B cell (primary cell): ENCODE results near the gene FAM25A. TPM values are rescaled to one million over a fixed set of nuclear protein-coding genes. Genes with fewer than 3 reads are reported as not detected.
"Not testable (repeated sequence)": the region's sequence is repeated elsewhere in the genome, so short reads cannot be mapped to it uniquely, and the experiment has no call there.

Source experiments
- ATAC-seq: fragments of 200-7000 bp; cut with Tn5 transposase; one replicate; pipeline ENCODE4 v1.10.0; 2021; ENCODE audit warnings: low read depth, mild to moderate bottlenecking, moderate number of reproducible peaks, moderate library complexity
- CTCF ChIA-PET: fragments of 350-600 bp; sonication (Branson Sonifier 250); formaldehyde crosslinking; loops from one replicate; lab custom pipeline; 2021; ENCODE audit warnings: antibody characterized with exemption, inconsistent platforms; lab: Charles Lee
- POLR2A ChIA-PET: fragments of 350-600 bp; sonication (Branson Sonifier 250); formaldehyde crosslinking; loops from one replicate; lab custom pipeline; 2021; ENCODE audit warnings: antibody characterized with exemption; lab: Charles Lee
- DNase-seq: peaks from one replicate; pipeline ENCODE4 v3.0.0; 2013
- H2AFZ ChIP-seq: 2 replicates; pipeline ENCODE4 v1.6.1; 2012; ENCODE audit warnings: mild to moderate bottlenecking, low read depth, low read length; ENCODE audit not compliant: insufficient read depth, poor library complexity, severe bottlenecking
- H3K27ac ChIP-seq, 2 donors: 1 replicate in 1 of 2; 2 replicates in 1 of 2; pipeline ENCODE4 v1.5.1; 2012 to 2013; ENCODE audit warnings: low read length in 2 of 2, mild to moderate bottlenecking in 2 of 2, moderate library complexity in 1 of 2
- H3K27me3 ChIP-seq, 4 experiments: fragments of 200-600 bp in 1 of 4; sonication (generic) in 1 of 4; replicated peaks in 1 of 4; 1 replicate in 2 of 4; 2 replicates in 2 of 4; pipeline versions ENCODE4 v1.6.1 to v1.7.0; 2013 to 2016; ENCODE audit warnings: low read length in 3 of 4, mild to moderate bottlenecking in 2 of 4, mixed read lengths in 1 of 4, moderate library complexity in 1 of 4; ENCODE audit not compliant: insufficient read depth in 4 of 4, control insufficient read depth in 3 of 4; ENCODE audit errors: control extremely low read depth in 1 of 4
- H3K36me3 ChIP-seq, 2 experiments: replicated peaks in 1 of 2; 1 replicate in 1 of 2; 2 replicates in 1 of 2; pipeline versions ENCODE4 v1.6.1 to v1.7.1; 2013; ENCODE audit warnings: low read length in 1 of 2; ENCODE audit not compliant: insufficient read depth in 2 of 2, control insufficient read depth in 1 of 2; ENCODE audit errors: control extremely low read depth in 1 of 2, extremely low read depth in 1 of 2
- H3K4me1 ChIP-seq, 2 donors: fragments of 200-600 bp in 1 of 2; sonication (generic) in 1 of 2; 1 replicate in 1 of 2; 2 replicates in 1 of 2; pipeline versions ENCODE4 v1.5.1 to v1.6.1; 2013 to 2017; ENCODE audit warnings: low read length in 2 of 2; ENCODE audit not compliant: control insufficient read depth in 2 of 2, insufficient read depth in 2 of 2
- H3K4me2 ChIP-seq: replicated peaks from 2 replicates; pipeline ENCODE3; 2012; ENCODE audit warnings: mild to moderate bottlenecking, low read depth, low read length; ENCODE audit not compliant: poor library complexity, severe bottlenecking
- H3K4me3 ChIP-seq, 5 experiments: fragments of 200-600 bp in 1 of 5; sonication (generic) in 1 of 5; 1 replicate in 3 of 5; 2 replicates in 2 of 5; pipeline versions ENCODE4 v1.5.1 to v1.7.0; 2011 to 2016; ENCODE audit warnings: low read length in 4 of 5, mild to moderate bottlenecking in 4 of 5, low read depth in 2 of 5, control low read depth in 1 of 5, moderate library complexity in 1 of 5; ENCODE audit not compliant: insufficient read depth in 1 of 5; ENCODE audit errors: control extremely low read depth in 1 of 5, extremely low read depth in 1 of 5
- H3K79me2 ChIP-seq: fragments of 200-600 bp; sonication (generic); one replicate; pipeline ENCODE4 v1.6.0; 2016; ENCODE audit warnings: low read length; ENCODE audit not compliant: control insufficient read depth, insufficient read depth
- H3K9ac ChIP-seq: fragments of 200-600 bp; sonication (generic); 2 replicates; pipeline ENCODE4 v1.6.1; 2017; ENCODE audit warnings: mild to moderate bottlenecking, low read length, moderate library complexity
- H3K9me3 ChIP-seq, 3 donors: one replicate each; pipeline versions ENCODE4 v1.6.1 to v1.7.1; 2013; ENCODE audit warnings: low read length in 2 of 3; ENCODE audit not compliant: control insufficient read depth in 2 of 3, insufficient read depth in 1 of 3; ENCODE audit errors: control extremely low read depth in 1 of 3
- H4K20me1 ChIP-seq: 2 replicates; pipeline ENCODE4 v1.6.0; 2012; ENCODE audit warnings: mild to moderate bottlenecking, low read length; ENCODE audit not compliant: insufficient read depth, control insufficient read depth, poor library complexity, severe bottlenecking
- H3K27ac Mint-ChIP-seq: one replicate; pipeline ENCODE4 v1.8.0; 2021; ENCODE audit warnings: mixed read lengths
- H3K27me3 Mint-ChIP-seq: one replicate; pipeline ENCODE4 v1.8.0; 2021; ENCODE audit warnings: mixed read lengths
- H3K4me1 Mint-ChIP-seq: one replicate; pipeline ENCODE4 v1.8.0; 2021; ENCODE audit warnings: mixed read lengths
- H3K4me3 Mint-ChIP-seq: one replicate; pipeline ENCODE4 v1.8.0; 2021; ENCODE audit warnings: mixed read lengths
- H3K9me3 Mint-ChIP-seq: one replicate; pipeline ENCODE4 v1.8.0; 2022; ENCODE audit warnings: mixed read lengths; ENCODE audit not compliant: insufficient read depth
- EZH2 ChIP-seq: IDR thresholded peaks from 2 replicates; pipeline ENCODE4 v1.6.1; 2012; ENCODE audit warnings: borderline replicate concordance, low read depth, mild to moderate bottlenecking, moderate library complexity, low read length; ENCODE audit not compliant: insufficient read depth, poor library complexity, severe bottlenecking
- WGBS: methylation state at CpG from one replicate; pipeline ENCODE4 v1.1.5; 2013; ENCODE audit warnings: missing lambda C conversion rate; ENCODE audit not compliant: insufficient coverage; 5-methylcytosine and 5-hydroxymethylcytosine counted together
- intact Hi-C: fragments of 100-400 bp; cut with micrococcal nuclease; formaldehyde crosslinking; loops from one replicate; pipeline ENCODE4 v1.10.0; 2022
- polyA plus RNA-seq: library from polyadenylated mRNA; depleted of rRNA; stranded (reverse); fragments of >200 nt; gene quantifications from 2 replicates; pipeline ENCODE4 v1.2.3, GENCODE V29; 2012
- total RNA-seq, 2 donors: library from RNA; stranded (reverse); fragments of 120-200 nt in 1 of 2; gene quantifications; 1 replicate in 1 of 2; 2 replicates in 1 of 2; pipeline versions ENCODE4 v1.2.3 to v1.2.4, GENCODE V29; 2013 to 2022
- TF ChIP-seq, protein P1 (sequence below): fragments of 200-600 bp; IDR thresholded peaks from one replicate; pipeline ENCODE4 v1.8.0; 2022; ENCODE audit warnings: antibody characterized with exemption, mild to moderate bottlenecking

The FAM25A gene
- total and polyA plus RNA-seq, 2 donors (not counting 1 experiment from before 2014, with no cell fraction given) = not detected

DNA sequence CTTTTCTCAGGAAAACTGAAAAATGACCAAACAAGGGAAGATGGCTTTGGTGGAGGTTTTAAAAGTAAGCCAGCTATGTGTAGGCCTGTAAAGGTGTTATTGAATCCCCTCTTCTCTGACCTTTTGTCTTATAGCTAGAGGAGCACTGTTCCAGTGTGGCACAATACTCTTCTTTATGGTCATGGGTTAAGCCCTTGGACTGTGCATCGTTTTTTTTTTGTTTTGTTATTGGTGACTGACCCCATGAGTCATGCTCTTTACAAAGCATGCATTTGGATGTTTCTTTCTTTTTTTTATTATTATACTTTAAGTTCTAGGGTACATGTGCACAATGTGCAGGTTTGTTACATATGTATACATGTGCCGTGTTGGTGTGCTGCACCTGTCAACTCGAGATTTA lies 19.6 kb upstream of the FAM25A start:
- H3K36me3 ChIP-seq = no peaks in the 10 kb centered on the region
- no peak overlapping the region for H3K27ac Mint-ChIP-seq
- no peak overlapping the region for H3K4me3 ChIP-seq
- no peaks in the 10 kb centered on the region for H3K9me3 Mint-ChIP-seq
- H4K20me1 ChIP-seq = no peaks in the 10 kb centered on the region
- H3K4me2 ChIP-seq = no peak overlapping the region
- no peaks in the 10 kb centered on the region for H3K9me3 ChIP-seq
- TF ChIP-seq, protein P1, sequence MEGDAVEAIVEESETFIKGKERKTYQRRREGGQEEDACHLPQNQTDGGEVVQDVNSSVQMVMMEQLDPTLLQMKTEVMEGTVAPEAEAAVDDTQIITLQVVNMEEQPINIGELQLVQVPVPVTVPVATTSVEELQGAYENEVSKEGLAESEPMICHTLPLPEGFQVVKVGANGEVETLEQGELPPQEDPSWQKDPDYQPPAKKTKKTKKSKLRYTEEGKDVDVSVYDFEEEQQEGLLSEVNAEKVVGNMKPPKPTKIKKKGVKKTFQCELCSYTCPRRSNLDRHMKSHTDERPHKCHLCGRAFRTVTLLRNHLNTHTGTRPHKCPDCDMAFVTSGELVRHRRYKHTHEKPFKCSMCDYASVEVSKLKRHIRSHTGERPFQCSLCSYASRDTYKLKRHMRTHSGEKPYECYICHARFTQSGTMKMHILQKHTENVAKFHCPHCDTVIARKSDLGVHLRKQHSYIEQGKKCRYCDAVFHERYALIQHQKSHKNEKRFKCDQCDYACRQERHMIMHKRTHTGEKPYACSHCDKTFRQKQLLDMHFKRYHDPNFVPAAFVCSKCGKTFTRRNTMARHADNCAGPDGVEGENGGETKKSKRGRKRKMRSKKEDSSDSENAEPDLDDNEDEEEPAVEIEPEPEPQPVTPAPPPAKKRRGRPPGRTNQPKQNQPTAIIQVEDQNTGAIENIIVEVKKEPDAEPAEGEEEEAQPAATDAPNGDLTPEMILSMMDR = no peak
- no peak for TF ChIP-seq EZH2
- WGBS = no CpG with 5 or more reads among the region's 3 CpGs
- no peaks in the 10 kb centered on the region for H3K27me3 ChIP-seq
- no peaks in the 10 kb centered on the region for H3K27me3 Mint-ChIP-seq
- intact Hi-C loops = no loop called here
- ATAC-seq (no peak), DNase-seq (no peak)
- H3K4me1 ChIP-seq = no peaks in the 10 kb centered on the region
- no peak overlapping the region for H3K27ac ChIP-seq
- H3K9ac ChIP-seq = no peak overlapping the region
- ChIA-PET CTCF (no interaction called here), POLR2A (no interaction called here)
- H3K4me3 Mint-ChIP-seq = no peak overlapping the region
- H2AFZ ChIP-seq = no peak overlapping the region
- no peaks in the 10 kb centered on the region for H3K79me2 ChIP-seq
- no peaks in the 10 kb centered on the region for H3K4me1 Mint-ChIP-seq

- H4K20me1 ChIP-seq, H3K4me3 Mint-ChIP-seq, CTCF ChIA-PET, DNase-seq, H3K27me3 ChIP-seq, H3K9me3 Mint-ChIP-seq, H3K4me1 ChIP-seq, H3K4me2 ChIP-seq, intact Hi-C loops, H3K4me1 Mint-ChIP-seq, H3K36me3 ChIP-seq, H3K27ac Mint-ChIP-seq, H3K9me3 ChIP-seq, H2AFZ ChIP-seq, POLR2A ChIA-PET, H3K4me3 ChIP-seq, H3K9ac ChIP-seq, H3K79me2 ChIP-seq, H3K27ac ChIP-seq, H3K27me3 Mint-ChIP-seq, ATAC-seq: not testable (repeated sequence)
- WGBS = no CpG with 5 or more reads among the region's 1 CpG
These were observed 13.0 kb upstream of the FAM25A start for GRCh38 chr10:87007124-87007523.

GRCh38 chr10:87007674-87008073 lies 12.4 kb upstream of the FAM25A start:
- ATAC-seq, H3K27ac ChIP-seq, H3K27me3 ChIP-seq, POLR2A ChIA-PET, H3K9me3 Mint-ChIP-seq, H3K9ac ChIP-seq, H3K9me3 ChIP-seq, H2AFZ ChIP-seq, H3K4me1 ChIP-seq, H3K27ac Mint-ChIP-seq, DNase-seq, H3K4me3 Mint-ChIP-seq, H3K27me3 Mint-ChIP-seq, H4K20me1 ChIP-seq, CTCF ChIA-PET, H3K4me2 ChIP-seq, H3K4me1 Mint-ChIP-seq, H3K36me3 ChIP-seq, H3K79me2 ChIP-seq, H3K4me3 ChIP-seq, intact Hi-C loops: not testable (repeated sequence)
- no CpG with 5 or more reads among the region's 6 CpGs for WGBS
